H9 (cell line): ENCODE results near the gene PRR5L. TPM values are rescaled to one million over a fixed set of nuclear protein-coding genes. Genes with fewer than 3 reads are reported as not detected.

Experiments used
- DNase-seq: peaks from one replicate; pipeline ENCODE4 v3.0.0-alpha.2; 2017
- H2AFZ ChIP-seq: one replicate; pipeline ENCODE4 v1.6.1; 2013; ENCODE audit warnings: mild to moderate bottlenecking, low read length, control low read depth, moderate library complexity
- H2AK5ac ChIP-seq: 2 replicates; pipeline ENCODE4 v1.6.1; 2013; ENCODE audit warnings: low read length, control low read depth, mixed read lengths; ENCODE audit not compliant: insufficient read length
- H2BK120ac ChIP-seq: one replicate; pipeline ENCODE4 v1.6.1; 2013; ENCODE audit warnings: low read depth, mild to moderate bottlenecking, low read length, control low read depth, inconsistent platforms; ENCODE audit not compliant: poor library complexity, severe bottlenecking
- H2BK12ac ChIP-seq: 2 replicates; pipeline ENCODE4 v1.6.1; 2013; ENCODE audit warnings: low read length, control low read depth, mixed read lengths, low read depth; ENCODE audit not compliant: insufficient read length
- H2BK15ac ChIP-seq: 2 replicates; pipeline ENCODE4 v1.6.1; 2013; ENCODE audit warnings: low read depth, low read length, control low read depth
- H2BK20ac ChIP-seq: one replicate; pipeline ENCODE4 v1.6.1; 2013; ENCODE audit warnings: low read depth, mild to moderate bottlenecking, low read length, control low read depth, inconsistent platforms; ENCODE audit not compliant: poor library complexity, severe bottlenecking
- H2BK5ac ChIP-seq: 2 replicates; pipeline ENCODE4 v1.6.1; 2013; ENCODE audit warnings: low read length, control low read depth, mixed read lengths; ENCODE audit not compliant: insufficient read length
- H3K14ac ChIP-seq: 2 replicates; pipeline ENCODE4 v1.6.1; 2013; ENCODE audit warnings: low read length, control low read depth; ENCODE audit not compliant: insufficient read depth
- H3K18ac ChIP-seq: 2 replicates; pipeline ENCODE4 v1.6.1; 2013; ENCODE audit warnings: low read depth, mild to moderate bottlenecking, mixed read lengths, low read length, control low read depth; ENCODE audit not compliant: insufficient read length
- H3K23ac ChIP-seq: 2 replicates; pipeline ENCODE4 v1.6.1; 2013; ENCODE audit warnings: low read length, control low read depth, mixed read lengths, low read depth; ENCODE audit not compliant: insufficient read length
- H3K23me2 ChIP-seq: 2 replicates; pipeline ENCODE4 v1.6.1; 2013; ENCODE audit warnings: low read depth, mild to moderate bottlenecking, mixed read lengths, low read length, control low read depth; ENCODE audit not compliant: insufficient read length, poor library complexity, severe bottlenecking
- H3K27ac ChIP-seq: 2 replicates; pipeline ENCODE4 v1.5.1; 2013; ENCODE audit warnings: low read length, control low read depth, mixed read lengths, low read depth; ENCODE audit not compliant: insufficient read length
- H3K27me3 ChIP-seq: 2 replicates; pipeline ENCODE4 v1.6.1; 2013; ENCODE audit warnings: low read length, control low read depth, inconsistent platforms; ENCODE audit not compliant: insufficient read depth
- H3K4ac ChIP-seq: 2 replicates; pipeline ENCODE4 v1.6.1; 2013; ENCODE audit warnings: low read depth, mild to moderate bottlenecking, control low read depth, inconsistent platforms, low read length, moderate library complexity
- H3K4me1 ChIP-seq: 2 replicates; pipeline ENCODE4 v1.6.1; 2013; ENCODE audit warnings: low read length, control low read depth, inconsistent platforms; ENCODE audit not compliant: insufficient read depth
- H3K4me2 ChIP-seq: 2 replicates; pipeline ENCODE4 v1.6.1; 2013; ENCODE audit warnings: low read length, control low read depth, mixed read lengths; ENCODE audit not compliant: insufficient read length, insufficient read depth
- H3K56ac ChIP-seq: 2 replicates; pipeline ENCODE4 v1.6.1; 2013; ENCODE audit warnings: low read depth, mild to moderate bottlenecking, mixed read lengths, low read length, control low read depth; ENCODE audit not compliant: insufficient read length
- H3K79me1 ChIP-seq: 2 replicates; pipeline ENCODE4 v1.6.1; 2013; ENCODE audit warnings: low read depth, mild to moderate bottlenecking, moderate library complexity, low read length, control low read depth, inconsistent platforms; ENCODE audit not compliant: insufficient read depth, poor library complexity, severe bottlenecking
- H3K79me2 ChIP-seq: 2 replicates; pipeline ENCODE4 v1.6.1; 2013; ENCODE audit warnings: low read length, control low read depth, inconsistent platforms; ENCODE audit not compliant: insufficient read depth
- H3K9ac ChIP-seq: 2 replicates; pipeline ENCODE4 v1.6.1; 2013; ENCODE audit warnings: low read length, control low read depth, mixed read lengths; ENCODE audit not compliant: insufficient read length; ENCODE audit errors: extremely low read depth
- H3K9me3 ChIP-seq: one replicate; pipeline ENCODE4 v1.6.1; 2013; ENCODE audit warnings: low read depth, low read length, inconsistent platforms; ENCODE audit not compliant: control insufficient read depth
- H3T11ph ChIP-seq: one replicate; pipeline ENCODE4 v1.6.1; 2013; ENCODE audit warnings: mild to moderate bottlenecking, low read length, control low read depth, inconsistent platforms
- H4K20me1 ChIP-seq: one replicate; pipeline ENCODE4 v1.6.1; 2013; ENCODE audit not compliant: control insufficient read depth, insufficient read length, insufficient read depth
- H4K5ac ChIP-seq: 2 replicates; pipeline ENCODE4 v1.6.1; 2013; ENCODE audit warnings: low read depth, mild to moderate bottlenecking, mixed read lengths, low read length, control low read depth; ENCODE audit not compliant: insufficient read length
- H4K8ac ChIP-seq: replicated peaks from 2 replicates; pipeline ENCODE4 v1.6.1; 2013; ENCODE audit warnings: low read length, control low read depth, mixed read lengths, low read depth; ENCODE audit not compliant: insufficient read length
- H4K91ac ChIP-seq: 2 replicates; pipeline ENCODE4 v1.6.1; 2013; ENCODE audit warnings: low read depth, mild to moderate bottlenecking, moderate library complexity, mixed read lengths, low read length, control low read depth; ENCODE audit not compliant: insufficient read length
- H3K27ac Mint-ChIP-seq, 3 experiments: 2 replicates in 2 of 3; 3 replicates in 1 of 3; pipeline ENCODE4 v1.8.0; 2020 to 2021; ENCODE audit warnings: mixed read lengths in 3 of 3, mild to moderate bottlenecking in 1 of 3, moderate library complexity in 1 of 3
- H3K27me3 Mint-ChIP-seq: 2 replicates; pipeline ENCODE4 v1.8.0; 2021; ENCODE audit warnings: low read depth, mild to moderate bottlenecking, moderate library complexity, mixed read lengths
- H3K36me3 Mint-ChIP-seq, 3 experiments: 2 replicates in 2 of 3; 3 replicates in 1 of 3; pipeline ENCODE4 v1.8.0; 2020 to 2021; ENCODE audit warnings: low read depth in 3 of 3, mixed read lengths in 3 of 3; ENCODE audit not compliant: insufficient read depth in 1 of 3
- H3K4me1 Mint-ChIP-seq, 2 experiments: 2 replicates each; pipeline ENCODE4 v1.8.0; 2020; ENCODE audit warnings: mixed read lengths in 2 of 2
- H3K4me3 Mint-ChIP-seq, 2 experiments: 2 replicates in 1 of 2; 3 replicates in 1 of 2; pipeline ENCODE4 v1.8.0; 2020 to 2021; ENCODE audit warnings: mild to moderate bottlenecking in 2 of 2, mixed read lengths in 2 of 2, moderate library complexity in 1 of 2
- H3K9me3 Mint-ChIP-seq, 2 experiments: 2 replicates in 1 of 2; 3 replicates in 1 of 2; pipeline ENCODE4 v1.8.0; 2020; ENCODE audit warnings: mild to moderate bottlenecking in 2 of 2, mixed read lengths in 2 of 2, moderate library complexity in 1 of 2
- CTCF ChIP-seq: fragments of 200-600 bp; sonication (generic); conservative IDR thresholded peaks from 3 replicates; pipeline ENCODE4 v1.8.0; 2021; ENCODE audit warnings: antibody characterized with exemption, mild to moderate bottlenecking
- total RNA-seq: library from RNA; stranded (reverse); gene quantifications from 2 replicates; pipeline ENCODE4 v1.2.1, GENCODE V29; 2021

Gene PRR5L
- total RNA-seq, 1 experiment from 2014 or later, result 5.6 TPM

DNA sequence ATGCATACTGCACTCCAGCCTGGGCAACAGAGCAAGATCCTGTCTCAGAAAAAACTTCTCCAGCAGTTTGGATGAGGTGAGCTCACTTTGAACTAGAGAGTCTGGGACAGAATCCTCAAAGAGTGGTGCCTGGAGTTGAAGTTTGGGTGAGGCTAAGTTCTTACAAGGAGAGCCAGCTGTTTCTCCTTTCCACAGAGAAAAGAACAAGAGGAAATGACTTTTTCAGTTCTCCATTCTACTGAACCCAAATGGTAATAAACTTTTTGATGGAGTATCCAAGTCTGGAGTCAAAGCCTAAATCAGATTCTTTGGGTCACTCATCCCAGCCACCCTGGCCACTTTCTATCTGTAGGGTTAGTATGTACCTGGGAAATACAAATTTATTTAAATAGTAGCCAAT lies 111.3 kb downstream of the PRR5L start:
- Histone ChIP-seq H3K4me2 (no peak overlapping the region), H3K56ac (no peak overlapping the region), H2BK15ac (no peak overlapping the region), H2AK5ac (no peak overlapping the region), H3K9ac (no peak overlapping the region), H4K20me1 (no peaks in the 10 kb centered on the region), H4K5ac (no peak overlapping the region), H3K79me1 (no peaks in the 10 kb centered on the region), H3K18ac (no peak overlapping the region), H3K9me3 (no peaks in the 10 kb centered on the region), H3K14ac (no peak overlapping the region), H2BK120ac (no peak overlapping the region), H4K91ac (no peak overlapping the region), H2AFZ (no peak overlapping the region), H4K8ac (no peak overlapping the region), H2BK5ac (no peak overlapping the region), H3K27me3 (no peaks in the 10 kb centered on the region), H3K4ac (no peak overlapping the region), H3K27ac (no peak overlapping the region), H3K79me2 (no peaks in the 10 kb centered on the region), H2BK20ac (no peak overlapping the region), H3K23me2 (no peaks in the 10 kb centered on the region), H3T11ph (no peak overlapping the region), H3K23ac (no peak overlapping the region), H3K4me1 (no peaks in the 10 kb centered on the region), H2BK12ac (no peak overlapping the region)
- no peaks in the 10 kb centered on the region for H3K9me3 Mint-ChIP-seq
- peaks cover 0 to 3% (median 0%) of the 10 kb centered on the region in 3 experiments; a peak in 2 of 7 replicates for H3K36me3 Mint-ChIP-seq
- H3K4me1 Mint-ChIP-seq, result peaks cover 0 to 7% of the 10 kb centered on the region in 2 experiments; a peak in 2 of 4 replicates
- no peak overlapping the region for H3K27ac Mint-ChIP-seq
- no peak for DNase-seq
- H3K4me3 Mint-ChIP-seq, result no peak overlapping the region
- no peak for TF ChIP-seq CTCF
- no peaks in the 10 kb centered on the region for H3K27me3 Mint-ChIP-seq
